ENCODE measurements around the gene HOXA13.

HOXA13 gene

DNA sequence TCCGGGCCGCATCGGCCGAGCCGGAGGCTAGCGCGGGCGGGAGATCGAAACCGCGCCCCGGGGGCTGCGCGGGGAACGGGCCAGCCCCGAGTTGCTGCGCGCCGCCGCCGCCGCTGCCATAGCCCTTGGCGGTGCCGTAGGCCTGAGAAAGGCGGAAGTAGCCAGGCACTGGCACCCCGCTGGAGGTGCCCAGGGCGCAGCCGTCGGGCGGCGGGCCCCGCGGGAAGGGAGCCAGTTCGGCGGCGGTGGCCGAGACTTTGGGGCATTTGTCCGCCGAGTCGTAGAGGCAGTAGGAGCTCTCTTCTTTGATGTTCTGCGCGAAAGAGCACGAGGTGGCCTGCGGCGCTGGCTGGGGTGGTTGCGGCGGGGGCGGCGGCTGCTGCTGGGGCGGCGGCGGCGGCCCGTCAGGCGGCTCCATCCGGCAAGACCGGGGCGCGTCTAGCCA lies 26.4 kb downstream of the HOXA13 start:
- Histone ChIP-seq H2BK15ac (replicated peaks; ENCODE audit: low read depth) (no peak overlapping the region), H3K4me3 (ENCODE audit: low read length) (no peak overlapping the region), H3K36me3 (ENCODE audit: control insufficient read depth, insufficient read depth, low read length) (no peaks in the 10 kb centered on the region), H3K27me3 (ENCODE audit: insufficient read depth, low read length, poor library complexity) (peaks cover 90% of the 10 kb centered on the region), H2BK120ac (ENCODE audit: low read depth, low read length) (no peak overlapping the region), H3K4me1 (ENCODE audit: control insufficient read depth, low read depth, low read length) (no peaks in the 10 kb centered on the region), H3K9ac (ENCODE audit: low read length) (no peak overlapping the region), H3K56ac (ENCODE audit: low read length) (peak overlapping the region; percentile 25), H3K79me1 (ENCODE audit: low read length) (no peaks in the 10 kb centered on the region), H2BK5ac (ENCODE audit: low read length) (no peak overlapping the region), H3K18ac (ENCODE audit: low read length) (peak overlapping the region; percentile 5), H3K23ac (ENCODE audit: low read length) (no peak overlapping the region), H3K4ac (ENCODE audit: low read depth, low read length) (no peak overlapping the region), H3K4me2 (ENCODE audit: low read length) (peak overlapping the region; percentile 34), H2AK5ac (ENCODE audit: low read length) (no peak overlapping the region), H3K79me2 (ENCODE audit: control insufficient read depth, insufficient read depth, low read length) (no peaks in the 10 kb centered on the region), H4K5ac (ENCODE audit: low read length) (no peak overlapping the region), H3K27ac (ENCODE audit: low read depth, low read length) (no peak overlapping the region), H4K8ac (ENCODE audit: low read depth, low read length) (no peak overlapping the region)
- no peak for DNase-seq
- WGBS (ENCODE audit: extremely low coverage, insufficient coverage, low lambda C conversion rate), result no CpG with 5 or more reads among the region's 59 CpGs

DNA sequence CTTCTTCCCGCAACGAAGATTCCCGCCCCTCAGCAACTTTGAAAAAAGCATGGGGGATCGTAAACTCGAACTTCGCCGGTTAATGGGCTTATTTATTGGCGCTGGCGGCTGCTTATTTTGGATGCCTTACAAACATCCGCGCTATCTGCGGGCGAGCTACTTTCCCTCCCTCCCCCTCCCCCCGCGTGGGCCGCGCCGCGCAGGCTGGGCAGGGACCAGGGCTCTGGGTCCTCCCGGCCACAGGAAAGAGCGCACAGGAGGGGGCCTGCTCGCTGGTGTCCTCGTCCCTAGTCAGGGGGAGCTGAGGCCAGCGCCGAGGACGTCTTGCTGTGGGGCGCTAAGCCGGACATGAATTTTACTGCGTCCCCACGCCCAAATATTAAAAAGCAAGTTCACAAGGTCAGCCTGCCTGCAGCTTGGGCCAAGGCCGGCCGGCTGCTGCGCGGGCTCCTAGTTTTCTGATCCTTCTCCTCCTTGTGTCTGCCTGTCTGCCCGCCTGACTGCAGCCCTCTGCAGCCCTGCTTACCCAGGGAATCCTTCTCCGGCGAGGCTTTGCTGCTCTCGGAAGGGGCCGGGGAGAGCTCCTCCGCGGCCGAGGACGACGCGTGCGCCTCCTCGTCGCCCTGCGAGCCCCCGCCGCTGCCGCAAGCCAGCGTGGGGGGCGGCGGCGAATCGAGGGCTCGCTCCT lies 26.9 kb downstream of the HOXA13 start:
- peak overlapping the region; percentile 5 for H3K18ac ChIP-seq (ENCODE audit: low read length)
- H4K8ac ChIP-seq (ENCODE audit: low read depth, low read length), result no peak overlapping the region
- no peak overlapping the region for H3K23ac ChIP-seq (ENCODE audit: low read length)
- no peak overlapping the region for H2BK5ac ChIP-seq (ENCODE audit: low read length)
- no peak overlapping the region for H3K4me3 ChIP-seq (ENCODE audit: low read length)
- H3K4ac ChIP-seq (ENCODE audit: low read depth, low read length), result no peak overlapping the region
- H3K36me3 ChIP-seq (ENCODE audit: control insufficient read depth, insufficient read depth, low read length), result no peaks in the 10 kb centered on the region
- H3K9ac ChIP-seq (ENCODE audit: low read length), result no peak overlapping the region
- H2BK120ac ChIP-seq (ENCODE audit: low read depth, low read length), result no peak overlapping the region
- WGBS (ENCODE audit: extremely low coverage, insufficient coverage, low lambda C conversion rate), result no CpG with 5 or more reads among the region's 58 CpGs
- H3K79me2 ChIP-seq (ENCODE audit: control insufficient read depth, insufficient read depth, low read length), result no peaks in the 10 kb centered on the region
- no peaks in the 10 kb centered on the region for H3K79me1 ChIP-seq (ENCODE audit: low read length)
- no peak overlapping the region for H2BK15ac ChIP-seq (replicated peaks; ENCODE audit: low read depth)
- no peak overlapping the region for H2AK5ac ChIP-seq (ENCODE audit: low read length)
- H3K4me1 ChIP-seq (ENCODE audit: control insufficient read depth, low read depth, low read length), result no peaks in the 10 kb centered on the region
- H3K4me2 ChIP-seq (ENCODE audit: low read length), result no peak overlapping the region
- H3K27ac ChIP-seq (ENCODE audit: low read depth, low read length), result no peak overlapping the region
- peak; percentile 71 for DNase-seq
- H3K56ac ChIP-seq (ENCODE audit: low read length), result peak overlapping the region; percentile 25
- H4K5ac ChIP-seq (ENCODE audit: low read length), result no peak overlapping the region
- peaks cover 90% of the 10 kb centered on the region for H3K27me3 ChIP-seq (ENCODE audit: insufficient read depth, low read length, poor library complexity)

DNA sequence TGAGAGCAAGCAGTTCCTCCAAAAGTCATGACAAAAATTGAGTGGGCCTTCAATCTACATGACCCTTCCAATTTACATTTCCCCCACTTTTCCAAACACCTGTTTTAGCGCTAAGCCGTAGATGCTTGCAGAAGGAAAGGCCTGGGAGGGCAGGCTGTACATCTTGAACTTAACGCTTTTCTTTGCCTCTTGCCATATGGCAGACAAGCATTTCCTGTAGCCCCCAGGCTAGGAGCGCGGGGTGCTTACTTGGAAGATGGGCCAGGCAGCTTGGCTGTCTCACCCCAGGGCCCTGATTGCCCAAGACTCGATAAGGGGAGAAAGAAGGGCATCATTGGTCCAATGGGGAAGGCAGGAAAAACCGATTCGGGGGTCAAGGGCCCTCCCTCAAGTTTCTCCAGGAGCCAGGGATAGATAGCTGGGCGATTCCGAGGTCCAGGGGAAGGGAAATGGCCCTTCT lies 27.5 kb downstream of the HOXA13 start:
- Histone ChIP-seq H3K4me3 (ENCODE audit: low read length) (no peak overlapping the region), H3K4me2 (ENCODE audit: low read length) (no peak overlapping the region), H4K5ac (ENCODE audit: low read length) (no peak overlapping the region), H3K4ac (ENCODE audit: low read depth, low read length) (no peak overlapping the region), H3K23ac (ENCODE audit: low read length) (no peak overlapping the region), H2BK120ac (ENCODE audit: low read depth, low read length) (no peak overlapping the region), H3K27me3 (ENCODE audit: insufficient read depth, low read length, poor library complexity) (peaks cover 90% of the 10 kb centered on the region), H4K8ac (ENCODE audit: low read depth, low read length) (no peak overlapping the region), H3K36me3 (ENCODE audit: control insufficient read depth, insufficient read depth, low read length) (no peaks in the 10 kb centered on the region), H2BK5ac (ENCODE audit: low read length) (no peak overlapping the region), H3K4me1 (ENCODE audit: control insufficient read depth, low read depth, low read length) (no peaks in the 10 kb centered on the region), H2AK5ac (ENCODE audit: low read length) (no peak overlapping the region), H3K79me2 (ENCODE audit: control insufficient read depth, insufficient read depth, low read length) (no peaks in the 10 kb centered on the region), H3K18ac (ENCODE audit: low read length) (no peak overlapping the region), H3K56ac (ENCODE audit: low read length) (no peak overlapping the region), H2BK15ac (replicated peaks; ENCODE audit: low read depth) (no peak overlapping the region), H3K9ac (ENCODE audit: low read length) (no peak overlapping the region), H3K79me1 (ENCODE audit: low read length) (no peaks in the 10 kb centered on the region), H3K27ac (ENCODE audit: low read depth, low read length) (no peak overlapping the region)
- DNase-seq, result no peak
- WGBS (ENCODE audit: extremely low coverage, insufficient coverage, low lambda C conversion rate), result no CpG with 5 or more reads among the region's 10 CpGs

GRCh38 chr7:27171637-27172314 lies 28.1 kb downstream of the HOXA13 start:
- Histone ChIP-seq H3K27me3 (ENCODE audit: insufficient read depth, low read length, poor library complexity) (peaks cover 90% of the 10 kb centered on the region), H2AK5ac (ENCODE audit: low read length) (no peak overlapping the region), H4K5ac (ENCODE audit: low read length) (no peak overlapping the region), H3K4me3 (ENCODE audit: low read length) (no peak overlapping the region), H3K4me2 (ENCODE audit: low read length) (no peak overlapping the region), H3K36me3 (ENCODE audit: control insufficient read depth, insufficient read depth, low read length) (no peaks in the 10 kb centered on the region), H3K27ac (ENCODE audit: low read depth, low read length) (no peak overlapping the region), H3K79me2 (ENCODE audit: control insufficient read depth, insufficient read depth, low read length) (no peaks in the 10 kb centered on the region), H3K79me1 (ENCODE audit: low read length) (no peaks in the 10 kb centered on the region), H3K4ac (ENCODE audit: low read depth, low read length) (no peak overlapping the region), H3K23ac (ENCODE audit: low read length) (no peak overlapping the region), H3K18ac (ENCODE audit: low read length) (no peak overlapping the region), H4K8ac (ENCODE audit: low read depth, low read length) (no peak overlapping the region), H3K56ac (ENCODE audit: low read length) (no peak overlapping the region), H3K9ac (ENCODE audit: low read length) (no peak overlapping the region), H2BK15ac (replicated peaks; ENCODE audit: low read depth) (no peak overlapping the region), H2BK5ac (ENCODE audit: low read length) (no peak overlapping the region), H2BK120ac (ENCODE audit: low read depth, low read length) (no peak overlapping the region), H3K4me1 (ENCODE audit: control insufficient read depth, low read depth, low read length) (no peaks in the 10 kb centered on the region)
- peak; percentile 59 for DNase-seq
- WGBS (ENCODE audit: extremely low coverage, insufficient coverage, low lambda C conversion rate), result no CpG with 5 or more reads among the region's 30 CpGs

- no peak overlapping the region for H2BK5ac ChIP-seq (ENCODE audit: low read length)
- H2BK120ac ChIP-seq (ENCODE audit: low read depth, low read length), result no peak overlapping the region
- H3K4me2 ChIP-seq (ENCODE audit: low read length), result no peak overlapping the region
- H3K27ac ChIP-seq (ENCODE audit: low read depth, low read length), result no peak overlapping the region
- H2AK5ac ChIP-seq (ENCODE audit: low read length), result no peak overlapping the region
- no peaks in the 10 kb centered on the region for H3K79me2 ChIP-seq (ENCODE audit: control insufficient read depth, insufficient read depth, low read length)
- no peaks in the 10 kb centered on the region for H3K79me1 ChIP-seq (ENCODE audit: low read length)
- WGBS (ENCODE audit: extremely low coverage, insufficient coverage, low lambda C conversion rate), result no CpG with 5 or more reads among the region's 8 CpGs
- peak; percentile 53 for DNase-seq
- H3K56ac ChIP-seq (ENCODE audit: low read length), result no peak overlapping the region
- no peaks in the 10 kb centered on the region for H3K36me3 ChIP-seq (ENCODE audit: control insufficient read depth, insufficient read depth, low read length)
- H4K5ac ChIP-seq (ENCODE audit: low read length), result no peak overlapping the region
- H3K18ac ChIP-seq (ENCODE audit: low read length), result no peak overlapping the region
- H3K9ac ChIP-seq (ENCODE audit: low read length), result no peak overlapping the region
- H3K23ac ChIP-seq (ENCODE audit: low read length), result no peak overlapping the region
- no peaks in the 10 kb centered on the region for H3K4me1 ChIP-seq (ENCODE audit: control insufficient read depth, low read depth, low read length)
- no peak overlapping the region for H4K8ac ChIP-seq (ENCODE audit: low read depth, low read length)
- peaks cover 90% of the 10 kb centered on the region for H3K27me3 ChIP-seq (ENCODE audit: insufficient read depth, low read length, poor library complexity)
- no peak overlapping the region for H2BK15ac ChIP-seq (replicated peaks; ENCODE audit: low read depth)
- H3K4ac ChIP-seq (ENCODE audit: low read depth, low read length), result no peak overlapping the region
- H3K4me3 ChIP-seq (ENCODE audit: low read length), result no peak overlapping the region
Observed at GRCh38 chr7:27171325-27171636, 28.6 kb downstream of the HOXA13 start.
